Measurements from ENCODE around the gene TENM4. TPM values are rescaled to one million over a fixed set of nuclear protein-coding genes. Genes with fewer than 3 reads are reported as not detected.

TENM4 gene
- polyA plus RNA-seq, 3 donors, result 0.31 to 1.7 TPM; not detected in 1

DNA sequence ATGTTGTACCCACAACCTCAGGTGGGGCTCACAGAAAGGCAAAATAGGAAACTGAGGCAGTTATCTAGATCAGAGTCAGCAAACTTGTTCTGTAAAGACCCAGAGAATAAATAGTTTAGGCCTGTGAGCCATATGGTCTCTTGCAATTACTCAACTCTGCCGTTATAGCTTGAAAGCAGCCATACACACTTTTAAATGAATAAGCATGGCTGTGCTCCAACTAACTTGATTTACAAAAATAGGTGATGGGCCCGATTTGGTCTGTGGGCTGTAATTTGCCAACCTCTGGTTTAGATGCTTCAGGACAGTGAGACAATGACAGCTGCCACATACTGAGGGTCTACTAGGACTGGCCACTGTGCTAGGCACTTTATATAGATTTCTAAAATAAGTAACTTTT, 667.3 kb downstream of the TENM4 start:
- H3K36me3 ChIP-seq (replicated peaks in 1 of 2; ENCODE audit: control insufficient read depth in 1 of 2, insufficient read depth in 2 of 2, low read length in 2 of 2), result no peaks in the 10 kb centered on the region
- no peaks in the 10 kb centered on the region for H3K36me3 Mint-ChIP-seq

GRCh38 chr11:78773077-78773476, 667.8 kb downstream of the TENM4 start:
- H3K36me3 Mint-ChIP-seq, result no peaks in the 10 kb centered on the region
- Histone ChIP-seq H3K36me3 (replicated peaks in 1 of 2; ENCODE audit: control insufficient read depth in 1 of 2, insufficient read depth in 2 of 2, low read length in 2 of 2) (no peaks in the 10 kb centered on the region), H3K4me3 (replicated peaks in 1 of 3; ENCODE audit: low read depth in 2 of 3, low read length in 3 of 3) (no peak overlapping the region), H3K27ac (ENCODE audit: low read depth in 1 of 2, low read length in 2 of 2) (no peak overlapping the region), H2AFZ (ENCODE audit: insufficient read depth, low read depth, low read length, poor library complexity, severe bottlenecking) (no peak overlapping the region), H3K9me3 (replicated peaks in 1 of 2; ENCODE audit: control insufficient read depth in 1 of 2, insufficient read depth in 1 of 2, low read length in 2 of 2) (no peaks in the 10 kb centered on the region), H3K79me2 (ENCODE audit: insufficient read depth, low read length) (no peaks in the 10 kb centered on the region), H4K20me1 (ENCODE audit: insufficient read depth, low read length) (no peaks in the 10 kb centered on the region), H3K4me2 (replicated peaks; ENCODE audit: extremely low read depth, low read length, poor library complexity, severe bottlenecking) (no peak overlapping the region), H3K27me3 (ENCODE audit: control insufficient read depth in 2 of 2, insufficient read depth in 2 of 2, low read length in 2 of 2) (no peaks in the 10 kb centered on the region), H3K4me1 (ENCODE audit: control insufficient read depth in 1 of 2, insufficient read depth in 2 of 2, low read length in 2 of 2) (no peaks in the 10 kb centered on the region), H3K9ac (ENCODE audit: insufficient read depth, low read length, poor library complexity, severe bottlenecking) (no peak overlapping the region)
- H3K27me3 Mint-ChIP-seq (ENCODE audit: low read depth in 3 of 3), result peaks cover 2 to 8% (median 3%) of the 10 kb centered on the region in 3 donors
- no peaks in the 10 kb centered on the region for H3K4me1 Mint-ChIP-seq
- intact Hi-C loops (cut with micrococcal nuclease), result no loop called here
- H3K9me3 Mint-ChIP-seq, result peaks cover 0 to 2% (median 0%) of the 10 kb centered on the region in 7 donors
- TF ChIP-seq, protein P1, sequence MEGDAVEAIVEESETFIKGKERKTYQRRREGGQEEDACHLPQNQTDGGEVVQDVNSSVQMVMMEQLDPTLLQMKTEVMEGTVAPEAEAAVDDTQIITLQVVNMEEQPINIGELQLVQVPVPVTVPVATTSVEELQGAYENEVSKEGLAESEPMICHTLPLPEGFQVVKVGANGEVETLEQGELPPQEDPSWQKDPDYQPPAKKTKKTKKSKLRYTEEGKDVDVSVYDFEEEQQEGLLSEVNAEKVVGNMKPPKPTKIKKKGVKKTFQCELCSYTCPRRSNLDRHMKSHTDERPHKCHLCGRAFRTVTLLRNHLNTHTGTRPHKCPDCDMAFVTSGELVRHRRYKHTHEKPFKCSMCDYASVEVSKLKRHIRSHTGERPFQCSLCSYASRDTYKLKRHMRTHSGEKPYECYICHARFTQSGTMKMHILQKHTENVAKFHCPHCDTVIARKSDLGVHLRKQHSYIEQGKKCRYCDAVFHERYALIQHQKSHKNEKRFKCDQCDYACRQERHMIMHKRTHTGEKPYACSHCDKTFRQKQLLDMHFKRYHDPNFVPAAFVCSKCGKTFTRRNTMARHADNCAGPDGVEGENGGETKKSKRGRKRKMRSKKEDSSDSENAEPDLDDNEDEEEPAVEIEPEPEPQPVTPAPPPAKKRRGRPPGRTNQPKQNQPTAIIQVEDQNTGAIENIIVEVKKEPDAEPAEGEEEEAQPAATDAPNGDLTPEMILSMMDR (IDR thresholded peaks at IDR 0.05), result no peak
- 74% methylated on average over 2 of the region's 5 CpGs for WGBS (ENCODE audit: insufficient coverage)
- H3K27ac Mint-ChIP-seq, result no peak overlapping the region
- no peak overlapping the region for H3K4me3 Mint-ChIP-seq
- no peak for DNase-seq

More for the DNA sequence above, 667.3 kb downstream of the TENM4 start:
- Histone ChIP-seq H3K9ac (ENCODE audit: insufficient read depth, low read length, poor library complexity, severe bottlenecking) (no peak overlapping the region), H3K27me3 (ENCODE audit: control insufficient read depth in 2 of 2, insufficient read depth in 2 of 2, low read length in 2 of 2) (no peaks in the 10 kb centered on the region), H3K9me3 (replicated peaks in 1 of 2; ENCODE audit: control insufficient read depth in 1 of 2, insufficient read depth in 1 of 2, low read length in 2 of 2) (no peaks in the 10 kb centered on the region), H3K4me3 (replicated peaks in 1 of 3; ENCODE audit: low read depth in 2 of 3, low read length in 3 of 3) (no peak overlapping the region), H3K27ac (ENCODE audit: low read depth in 1 of 2, low read length in 2 of 2) (no peak overlapping the region), H3K79me2 (ENCODE audit: insufficient read depth, low read length) (no peaks in the 10 kb centered on the region), H2AFZ (ENCODE audit: insufficient read depth, low read depth, low read length, poor library complexity, severe bottlenecking) (no peak overlapping the region), H3K4me2 (replicated peaks; ENCODE audit: extremely low read depth, low read length, poor library complexity, severe bottlenecking) (no peak overlapping the region), H3K4me1 (ENCODE audit: control insufficient read depth in 1 of 2, insufficient read depth in 2 of 2, low read length in 2 of 2) (no peaks in the 10 kb centered on the region), H4K20me1 (ENCODE audit: insufficient read depth, low read length) (no peaks in the 10 kb centered on the region)
- Mint-ChIP-seq H3K4me1 (no peaks in the 10 kb centered on the region), H3K27ac (no peak overlapping the region), H3K4me3 (no peak overlapping the region), H3K9me3 (peaks cover 0 to 2% (median 0%) of the 10 kb centered on the region in 7 donors), H3K27me3 (ENCODE audit: low read depth in 3 of 3) (peaks cover 2 to 11% (median 3%) of the 10 kb centered on the region in 3 donors)
- intact Hi-C loops (cut with micrococcal nuclease), result no loop called here
- WGBS (ENCODE audit: insufficient coverage), result 83% methylated on average over 1 of the region's 2 CpGs
- TF ChIP-seq, protein P1 (IDR thresholded peaks at IDR 0.05), result no peak
- no peak for DNase-seq

All from CD14-positive monocyte (primary cell).